HS-27A (cell line): ENCODE data around the gene PSMC1.

ENCODE experiments used
- DNase-seq: peaks from one replicate; pipeline ENCODE4 v3.0.0-alpha.2; 2012; ENCODE audit warnings: low read depth, missing footprints

The PSMC1 gene

DNA sequence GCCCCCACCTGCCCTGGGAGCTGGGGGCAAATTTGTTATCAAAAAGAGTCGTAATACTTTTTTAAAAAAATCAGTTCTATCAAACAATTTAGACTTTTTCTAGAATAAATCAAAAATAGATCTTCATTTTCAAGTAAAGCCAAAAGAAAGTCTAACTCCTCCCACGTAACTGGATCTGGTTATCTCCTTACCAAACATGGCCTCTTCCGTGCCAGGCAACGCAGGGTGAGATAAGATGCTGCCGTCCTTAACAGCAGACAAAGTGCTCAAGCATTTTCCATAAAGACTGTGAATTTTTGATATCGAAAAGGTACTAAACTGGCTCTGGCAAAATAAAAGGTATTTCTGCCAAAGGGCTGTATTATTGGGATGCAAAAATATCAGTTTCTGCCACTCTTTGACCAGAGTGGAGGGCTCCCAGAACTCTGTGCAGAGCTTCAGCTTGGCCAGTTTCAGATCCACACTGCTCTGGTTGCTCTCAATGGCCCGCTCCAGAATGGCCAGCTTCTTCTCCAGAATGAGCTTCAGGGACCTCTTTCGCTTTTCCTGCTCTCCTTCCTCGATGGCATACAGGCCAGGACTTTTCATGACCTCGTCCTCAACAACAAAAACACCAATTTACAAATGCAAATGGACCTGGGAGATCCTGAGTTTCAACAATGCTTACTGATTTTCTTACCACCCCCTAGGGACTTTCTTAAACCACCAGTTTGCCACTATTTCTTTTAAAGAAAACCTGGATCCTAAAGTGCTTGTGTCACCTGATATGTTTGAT, 46.4 kb downstream of the PSMC1 start:
- DNase-seq: no peak

DNA sequence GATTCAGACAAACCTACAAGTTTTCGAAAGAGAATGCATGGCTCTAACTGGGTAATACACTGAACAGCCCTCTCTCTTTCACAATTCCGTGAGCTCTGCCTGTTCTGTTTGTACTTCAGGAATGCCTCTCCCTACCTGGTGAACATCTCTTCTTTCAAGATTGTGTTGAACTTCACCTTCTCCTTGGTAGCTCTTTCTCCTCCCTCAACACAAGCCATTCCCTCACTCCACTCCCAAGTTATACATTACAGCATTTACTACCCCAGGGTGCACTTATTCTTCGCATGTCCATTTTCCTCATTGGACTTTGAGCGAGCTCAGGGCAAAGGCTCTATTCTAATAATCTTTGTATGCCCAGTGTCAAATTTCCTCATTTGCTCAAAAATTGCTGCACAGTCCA, 47.1 kb downstream of the PSMC1 start:
- no peak for DNase-seq

DNA sequence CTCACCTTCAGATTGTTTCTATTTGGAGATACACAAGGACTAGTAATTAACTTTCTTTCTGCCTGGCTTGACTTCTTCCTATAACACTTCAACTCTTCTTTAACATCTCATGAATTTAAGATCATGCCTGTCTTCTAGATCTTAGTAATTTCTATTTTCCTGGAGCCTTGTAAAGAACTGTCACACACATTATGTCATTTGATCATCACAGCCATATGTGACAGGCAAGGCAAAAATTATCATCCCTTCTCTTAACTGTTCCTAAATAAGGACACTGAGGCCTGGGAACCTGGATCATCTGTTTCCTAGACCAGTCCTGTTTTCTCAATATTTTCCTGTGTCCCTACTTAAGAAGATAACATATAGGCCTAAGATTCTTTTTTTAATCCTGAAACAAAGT, 48.1 kb downstream of the PSMC1 start:
- DNase-seq: no peak

DNA sequence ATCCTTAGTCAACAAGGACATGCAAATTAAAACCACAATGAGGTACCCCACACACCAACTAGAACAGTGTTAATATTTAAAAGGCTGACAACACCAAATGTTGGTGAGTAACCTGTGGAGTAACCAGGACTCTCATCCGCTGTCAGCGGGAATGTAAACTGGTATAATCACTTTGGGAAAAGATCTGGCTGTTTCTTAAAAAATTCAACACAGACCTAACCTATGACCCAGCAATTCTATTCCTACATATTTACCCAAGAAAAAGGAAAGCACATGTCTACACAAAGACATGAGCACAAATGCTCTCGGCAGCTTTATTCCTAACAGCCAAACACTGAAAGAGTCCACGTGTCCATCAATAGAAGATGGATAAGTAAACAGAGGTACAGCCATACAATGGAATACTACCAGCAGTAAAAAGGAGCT, 48.8 kb downstream of the PSMC1 start:
- no peak for DNase-seq

DNA sequence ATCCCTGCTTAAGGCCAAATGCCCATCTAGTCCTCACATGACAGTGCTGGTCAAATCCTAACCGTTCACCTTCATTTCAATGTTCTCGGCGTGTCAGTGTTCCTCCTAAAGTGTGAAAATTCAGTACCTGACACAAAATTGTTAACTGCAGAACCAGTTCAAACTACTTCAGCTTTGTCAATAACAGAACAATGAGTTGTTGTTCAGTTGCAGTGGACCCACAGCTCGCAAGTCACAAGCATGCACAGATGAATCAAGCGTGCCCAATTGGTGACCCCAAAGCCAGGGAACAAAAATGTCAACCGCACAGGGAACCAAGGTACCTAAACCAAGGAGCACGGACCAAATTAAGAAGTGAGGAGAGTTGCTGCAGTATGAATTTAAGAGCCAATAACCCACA, 52.2 kb downstream of the PSMC1 start:
- DNase-seq: no peak

DNA sequence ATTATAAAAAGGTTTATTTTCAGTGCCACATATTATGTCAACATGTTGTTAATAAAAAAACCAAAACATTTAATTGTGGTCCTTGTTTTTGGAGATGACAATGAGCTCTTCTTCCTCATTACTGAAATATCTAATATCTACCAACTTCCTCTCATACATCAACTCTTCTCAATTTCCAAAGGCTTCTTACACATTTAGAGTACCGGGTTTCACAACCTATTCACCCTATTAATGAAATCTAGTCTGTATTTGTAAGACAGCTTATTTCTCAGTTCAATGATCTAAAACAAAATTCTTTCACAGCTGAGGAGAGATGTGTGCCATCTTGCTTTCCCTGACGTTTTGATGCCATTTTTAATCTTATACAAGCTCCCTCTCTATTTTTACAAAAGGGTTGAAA, 60.9 kb downstream of the PSMC1 start:
- no peak for DNase-seq

DNA sequence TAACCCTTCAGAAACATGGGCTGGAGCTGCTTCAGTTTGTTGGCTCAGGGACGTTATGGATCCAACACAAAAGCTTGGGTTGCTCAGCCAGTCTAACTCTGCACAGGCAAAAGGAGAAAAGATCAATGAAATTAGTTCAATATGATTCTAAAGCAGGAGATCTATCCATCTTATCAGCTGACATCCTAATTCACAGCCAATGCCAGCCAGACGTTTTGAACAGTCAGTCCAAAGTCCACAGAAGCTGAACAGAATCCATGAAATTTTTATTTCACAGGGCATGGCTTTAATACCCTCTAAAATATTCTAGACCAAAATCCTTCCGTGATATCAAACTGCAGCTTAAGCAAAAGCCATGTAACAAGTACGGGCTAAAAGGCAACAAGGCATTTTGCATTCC, 61.7 kb downstream of the PSMC1 start:
- DNase-seq: no peak

DNA sequence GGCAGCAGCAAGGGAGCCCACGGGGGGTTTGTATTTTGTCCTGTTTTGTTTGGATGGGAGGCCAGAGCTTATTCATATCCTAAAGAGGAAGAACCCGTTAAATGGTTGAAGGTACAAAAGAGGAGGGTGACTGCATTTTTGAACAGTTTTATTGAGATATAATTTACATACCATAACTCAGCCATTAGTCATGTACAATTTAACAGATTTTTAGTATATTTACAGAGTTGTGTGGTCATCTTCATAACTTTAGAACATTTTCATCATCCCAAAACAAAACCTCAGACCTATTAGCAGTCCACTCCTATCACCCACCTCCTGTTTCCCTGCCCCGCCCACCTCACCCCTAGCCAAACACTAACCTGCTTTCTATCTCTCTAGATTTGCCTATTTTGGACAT, 62.8 kb downstream of the PSMC1 start:
- DNase-seq: no peak

DNA sequence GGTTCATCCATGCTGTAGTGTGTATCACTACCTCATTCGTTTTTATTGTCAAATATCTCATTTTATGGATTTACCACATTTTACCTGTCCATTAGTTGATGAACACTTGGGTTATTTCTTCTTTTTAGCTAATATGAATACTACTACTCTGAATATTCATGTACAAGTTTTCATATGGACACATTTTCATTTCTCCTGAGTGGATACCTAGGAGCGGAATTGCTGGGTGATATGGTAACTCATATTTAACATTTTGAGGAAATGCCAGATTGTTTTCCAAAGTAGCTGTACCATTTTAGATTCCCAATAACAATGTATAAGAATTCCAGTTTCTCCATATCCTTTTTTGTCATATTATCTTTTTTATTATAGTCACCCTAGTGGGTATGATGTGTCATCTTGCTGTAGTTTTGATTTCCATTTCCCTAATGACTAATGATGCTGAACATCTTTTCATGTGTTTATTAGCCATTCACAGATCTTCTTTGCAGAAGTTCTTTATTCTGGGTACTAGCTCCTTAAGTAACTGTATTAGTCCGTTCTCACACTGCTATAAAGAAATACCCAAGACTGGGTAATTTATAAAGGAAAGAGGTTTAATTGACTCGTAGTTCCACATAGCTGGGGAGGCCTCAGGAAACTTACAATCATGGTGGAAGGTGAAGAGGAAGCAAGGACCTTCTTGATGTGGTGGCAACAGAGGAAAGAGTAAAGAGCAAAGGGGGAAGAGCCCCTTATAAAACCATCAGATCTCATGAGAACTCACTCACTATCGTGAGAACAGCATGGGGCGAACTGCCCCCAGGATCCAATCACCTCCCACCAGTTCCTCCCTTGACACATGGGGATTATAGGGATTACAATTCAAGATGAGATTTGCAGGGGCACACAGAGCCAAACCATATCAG, 63.5 kb downstream of the PSMC1 start:
- no peak for DNase-seq

DNA sequence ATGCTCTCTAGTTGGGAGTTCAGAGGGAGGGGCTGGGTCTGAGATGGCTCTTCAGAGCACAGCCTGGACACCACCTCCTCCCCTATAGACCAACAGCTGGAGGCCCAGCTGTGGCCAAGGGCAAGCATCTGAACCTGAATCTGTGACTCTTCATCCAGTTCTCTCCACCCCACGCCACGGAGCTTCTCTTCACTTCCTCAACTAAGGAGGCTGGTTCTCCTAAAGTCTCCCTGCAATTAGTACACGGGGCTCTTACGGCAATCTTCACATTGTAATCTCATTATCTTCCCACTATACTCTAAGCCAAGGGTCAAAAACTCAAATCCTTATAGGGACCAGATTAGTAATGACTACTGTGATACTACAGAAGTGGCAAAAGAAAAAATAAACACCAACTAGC, 65.5 kb downstream of the PSMC1 start:
- no peak for DNase-seq
